Ammon's horn (tissue), 1 donor: ENCODE results near the gene UBL4B.
"Not testable (repeated sequence)": the region's sequence is repeated elsewhere in the genome, so short reads cannot be mapped to it uniquely, and the experiment has no call there.

Experiments
- DNase-seq: peaks from one replicate; pipeline ENCODE4 v3.0.0-alpha.2; 2016; ENCODE audit warnings: low spot score

UBL4B gene

DNA sequence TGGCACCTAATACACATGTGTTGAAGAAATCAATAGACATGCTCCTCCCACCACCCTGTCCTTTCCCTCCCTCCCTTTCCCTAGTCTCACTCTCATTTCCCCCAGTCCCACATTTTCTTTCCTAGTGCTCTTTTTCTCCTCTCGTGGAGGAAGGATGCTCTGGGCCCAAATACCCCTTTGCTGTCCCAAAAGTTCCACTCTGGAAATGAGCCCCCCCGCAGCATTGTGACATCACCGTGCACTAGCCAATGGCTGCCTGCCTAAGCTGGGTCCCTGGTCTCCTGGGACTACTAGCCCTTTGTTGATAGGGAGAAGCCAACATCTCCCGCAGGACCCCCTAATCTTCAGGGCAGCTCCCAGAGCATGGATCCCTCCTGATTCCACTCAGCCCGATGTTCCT, at the start of gene UBL4B:
TSS of gene UBL4B (plus strand) at position 301 of the 400 bp plus-strand sequence. CDS start at position 393, 92 bp downstream.
- no peak for DNase-seq

DNA sequence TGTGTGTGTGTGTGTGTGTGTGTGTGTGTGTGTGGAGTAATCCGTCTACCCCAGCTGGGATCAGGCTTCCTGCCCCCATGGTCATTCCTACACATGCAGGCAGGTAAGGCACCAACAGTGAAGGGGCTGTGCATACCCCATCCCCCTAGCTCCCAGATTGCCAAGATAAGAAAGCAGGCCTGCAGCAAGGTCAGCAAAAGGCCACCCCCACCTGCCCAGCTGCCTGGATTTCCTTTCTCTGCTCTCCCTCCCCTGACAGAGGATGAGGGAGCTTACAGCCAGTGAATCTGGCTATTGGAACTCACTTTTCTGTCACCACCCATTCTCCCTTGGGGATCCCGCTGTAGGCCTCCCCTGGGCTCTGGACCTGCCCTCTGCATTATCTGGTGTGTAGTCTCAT, 49.6 kb upstream of the UBL4B start:
- DNase-seq, result no peak

DNA sequence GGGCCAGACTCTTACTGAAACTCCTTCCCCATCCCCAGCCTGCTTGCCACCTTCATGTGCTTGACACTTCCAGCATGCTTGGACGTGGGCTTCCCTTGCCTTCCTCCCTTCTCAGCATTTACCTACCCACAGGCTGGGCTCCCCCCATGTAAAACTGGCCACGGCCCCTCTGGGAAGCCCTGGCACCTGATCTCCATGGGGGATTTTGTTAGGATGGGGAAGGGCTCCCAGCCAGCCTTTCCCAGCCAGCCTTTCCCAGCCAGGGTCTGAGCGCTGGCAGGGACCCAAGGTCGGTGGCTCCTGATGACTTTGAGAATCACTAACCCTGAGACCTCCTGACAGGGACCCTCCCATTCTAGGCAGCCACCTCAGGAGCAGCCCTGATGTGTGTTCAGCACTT, 48.5 kb upstream of the UBL4B start:
- DNase-seq, result no peak

- DNase-seq, result no peak
Observed at GRCh38 chr1:110064576-110065337, 47.5 kb upstream of the UBL4B start.

DNA sequence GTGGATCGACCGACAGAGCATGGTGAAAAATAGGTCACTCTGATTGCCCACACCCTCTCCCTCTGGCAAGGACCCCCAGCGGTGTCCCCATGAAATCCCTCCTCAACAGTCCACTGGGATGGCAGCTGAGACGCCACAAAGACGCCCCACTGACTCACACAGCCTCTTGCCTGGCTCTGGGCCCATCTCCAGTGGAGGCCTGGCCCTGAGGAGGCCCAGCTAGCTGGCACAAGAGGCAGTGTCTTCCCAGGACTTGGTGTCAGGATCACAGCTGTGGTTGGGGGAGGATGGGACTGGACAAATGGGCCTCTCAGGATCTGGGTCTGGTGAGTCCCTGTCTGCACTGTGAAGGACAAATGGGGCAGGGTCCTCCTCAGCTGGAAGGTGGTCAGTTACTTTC, 46.4 kb upstream of the UBL4B start:
- no peak for DNase-seq

- DNase-seq, result no peak
Observed at GRCh38 chr1:110067479-110067892, 44.8 kb upstream of the UBL4B start.

- no peak for DNase-seq
Observed at GRCh38 chr1:110067893-110068645, 44.2 kb upstream of the UBL4B start.

- DNase-seq, result no peak
Observed at GRCh38 chr1:110068646-110069403, 43.4 kb upstream of the UBL4B start.

DNA sequence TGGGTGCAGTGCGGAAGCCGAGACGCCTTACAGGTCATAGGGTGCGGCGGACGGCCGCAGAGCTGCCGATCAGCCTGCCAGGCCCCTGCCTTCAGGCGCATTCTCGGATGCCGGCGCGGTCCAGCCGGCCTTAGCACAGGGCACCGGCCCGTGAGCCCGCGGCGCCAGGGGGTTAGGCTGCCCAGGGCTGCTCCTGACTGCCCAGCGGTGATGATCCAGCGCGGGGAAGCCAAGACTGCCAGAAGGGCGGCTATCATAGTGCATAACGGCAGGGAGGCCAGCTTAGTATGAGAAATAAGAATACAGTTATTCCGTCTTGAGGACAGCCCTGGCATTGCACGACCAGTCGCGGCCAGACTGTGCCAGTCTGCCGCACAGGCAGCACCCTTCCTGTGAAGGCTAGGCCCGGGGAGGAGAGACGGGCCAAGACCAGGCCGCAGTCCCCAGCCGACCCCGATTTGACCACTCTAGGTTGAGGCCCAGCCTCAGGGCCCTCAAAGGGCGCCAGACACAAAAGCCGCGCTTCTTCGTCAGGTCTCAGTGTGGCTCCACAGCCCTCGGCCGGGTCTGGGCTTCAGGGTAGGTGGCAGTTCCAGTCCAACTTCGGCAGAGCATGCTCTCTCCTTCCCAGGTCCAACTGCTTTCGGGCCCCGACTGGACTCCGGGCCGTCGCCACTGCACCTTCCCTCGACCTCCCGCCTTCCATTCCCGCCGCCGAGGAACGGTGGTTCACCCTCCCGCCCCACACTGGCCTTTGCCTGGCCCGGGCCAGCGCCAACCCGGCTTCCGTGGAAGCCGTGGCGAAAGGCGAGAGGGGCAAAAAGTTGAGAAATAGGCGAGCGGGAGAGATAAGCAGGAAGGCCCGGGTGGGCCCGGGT, 42.6 kb upstream of the UBL4B start:
- DNase-seq, result no peak

- no peak for DNase-seq
Observed at GRCh38 chr1:110070282-110070669, 42.0 kb upstream of the UBL4B start.

GRCh38 chr1:110070671-110071242, 41.5 kb upstream of the UBL4B start, which contains the start of gene ALX3:
ALX3 (minus strand) TSS chr1:110070672; CDS start chr1:110070612, 60 bp downstream.
- no peak for DNase-seq

DNA sequence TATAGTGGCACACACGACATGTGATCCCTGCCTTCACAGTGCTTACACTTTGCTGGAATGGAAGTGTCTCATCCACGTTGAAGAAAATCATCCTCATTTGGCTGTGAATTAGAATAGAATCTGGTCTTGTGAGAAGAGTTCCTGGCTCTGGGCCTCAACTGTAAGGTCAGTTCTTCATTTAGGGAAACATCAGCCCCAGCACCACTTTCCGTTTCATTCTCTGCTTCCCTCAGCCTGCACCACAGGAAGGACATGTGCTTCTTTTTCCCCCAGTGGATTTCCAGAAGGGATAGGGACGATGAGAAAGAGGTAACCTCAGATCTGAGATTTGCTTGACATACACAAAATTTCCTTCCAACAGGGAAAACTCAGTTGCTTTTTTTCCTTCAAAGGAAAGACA, 38.1 kb upstream of the UBL4B start:
- no peak for DNase-seq

DNA sequence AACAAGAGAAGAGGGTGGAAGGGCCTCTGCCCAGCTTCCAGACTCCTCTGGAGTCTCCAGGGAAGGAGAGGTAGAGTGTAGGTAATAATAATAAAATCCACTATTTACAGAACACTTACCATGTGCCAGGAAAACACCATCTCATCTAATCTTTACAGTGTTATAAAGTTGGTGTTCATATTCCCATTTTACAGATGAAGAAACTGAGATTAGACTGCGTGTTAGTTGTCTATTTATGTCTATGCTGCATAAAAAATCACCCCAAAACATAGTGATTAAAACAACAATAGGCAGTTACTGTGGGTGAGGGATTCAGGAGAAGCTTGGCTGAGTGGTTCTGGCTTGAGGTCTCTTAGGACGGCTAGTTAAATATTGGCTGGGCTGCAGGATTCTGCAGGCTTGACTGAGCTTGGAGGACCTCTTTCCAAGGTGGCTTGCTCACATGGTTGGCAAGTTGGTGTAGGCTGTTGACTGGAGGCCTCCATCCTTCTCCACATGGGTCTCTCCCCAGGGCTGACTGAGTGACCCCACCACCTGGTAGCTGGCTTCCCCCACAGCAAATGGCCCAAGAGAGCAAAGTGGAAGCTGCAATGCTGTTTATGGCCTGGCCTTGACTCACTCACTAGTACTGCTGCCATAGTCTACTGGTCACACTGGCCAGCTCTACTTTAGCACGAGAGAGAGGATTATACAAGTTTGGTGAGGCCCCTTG, 35.3 kb upstream of the UBL4B start:
- DNase-seq, result no peak

DNA sequence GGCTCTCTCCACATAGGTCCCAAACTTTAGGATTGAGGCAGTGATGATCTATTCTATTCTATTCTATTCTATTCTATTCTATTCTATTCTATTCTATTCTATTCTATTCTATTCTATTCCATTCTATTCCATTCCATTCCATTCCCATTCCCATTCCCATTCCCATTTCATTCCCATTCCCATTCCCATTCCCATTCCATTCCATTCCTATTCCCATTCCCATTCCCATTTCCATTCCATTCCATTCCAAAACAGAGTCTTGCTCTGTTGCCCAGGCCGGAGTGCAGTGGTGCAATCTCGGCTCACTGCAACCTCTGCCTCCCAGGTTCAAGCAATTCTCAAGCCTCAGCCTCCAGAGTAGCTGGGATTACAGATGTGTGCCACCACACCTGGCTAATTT, 32.2 kb upstream of the UBL4B start:
- not testable (repeated sequence) for DNase-seq

- DNase-seq, result no peak
Observed at GRCh38 chr1:110081061-110081460, 31.2 kb upstream of the UBL4B start.

DNA sequence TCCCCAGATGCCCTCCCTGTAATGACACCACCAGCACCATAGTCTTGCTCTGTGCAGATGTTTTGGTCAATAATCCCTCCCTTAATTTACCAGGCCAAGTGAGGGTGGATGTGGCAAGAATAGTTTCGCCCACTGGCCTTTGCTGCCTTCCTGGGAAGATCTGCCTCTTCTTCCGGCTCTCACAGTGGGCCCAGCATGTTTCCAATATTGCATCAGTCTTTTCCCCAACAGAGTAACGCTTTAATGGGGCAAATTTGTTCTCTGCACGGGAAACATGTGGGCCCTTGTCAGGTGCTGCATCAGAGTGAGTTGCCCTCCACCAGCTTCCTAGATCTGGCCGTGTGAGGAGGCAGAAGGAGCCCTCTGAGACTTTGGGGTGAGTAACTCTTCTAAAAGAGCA, 29.8 kb upstream of the UBL4B start:
- DNase-seq, result no peak

- no peak for DNase-seq
Observed at GRCh38 chr1:110083061-110083865, 29.0 kb upstream of the UBL4B start.

GRCh38 chr1:110083866-110084226, 28.4 kb upstream of the UBL4B start:
- DNase-seq, result no peak

DNA sequence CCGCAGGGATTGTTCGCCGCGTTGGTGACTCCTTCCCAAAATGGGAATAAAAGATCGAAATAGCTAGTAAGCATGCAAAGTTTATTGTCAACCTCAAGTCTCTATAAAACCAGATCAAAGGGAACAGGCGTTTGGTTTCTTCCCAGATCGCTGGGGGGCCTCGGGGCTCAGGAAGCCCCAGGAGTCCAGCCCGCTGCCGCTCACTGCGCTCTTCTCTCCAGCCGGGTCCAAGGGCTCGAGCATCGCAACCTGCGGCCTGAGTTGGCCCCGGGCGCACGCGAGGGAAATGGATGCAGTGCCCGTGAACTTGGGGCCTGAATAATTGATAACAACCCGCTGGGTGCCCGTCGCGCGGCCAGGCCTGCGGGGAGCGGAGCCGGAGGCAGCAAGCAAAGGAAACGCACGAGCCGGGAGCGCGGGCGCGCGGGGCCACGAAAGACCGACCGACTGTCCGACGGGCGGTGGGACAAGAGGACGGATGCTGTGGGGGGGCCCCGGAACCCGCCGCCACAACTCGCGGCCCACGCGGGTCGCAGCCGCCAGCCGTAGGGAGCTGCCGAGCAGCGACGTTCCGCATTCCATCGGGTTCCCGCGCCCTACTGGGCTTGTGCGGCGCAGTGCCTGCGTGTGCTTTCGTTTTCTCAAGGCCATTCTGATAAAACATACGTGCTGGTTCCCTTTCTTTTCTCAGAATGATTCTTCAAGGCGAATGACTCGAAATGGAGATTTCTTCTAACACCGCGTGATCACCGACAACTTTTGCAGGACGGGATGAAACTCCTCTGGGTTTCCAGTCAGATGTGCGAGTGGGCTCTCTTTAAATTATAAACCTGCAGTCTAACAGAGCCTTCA, 27.8 kb upstream of the UBL4B start:
- peak; percentile 43 for DNase-seq
